DOHH2 (cell line): Measurements from ENCODE around the gene FGFBP1.

Source experiments
- CTCF ChIP-seq: fragments of 200-600 bp; sonication (generic); IDR thresholded peaks from one replicate; pipeline ENCODE4 v1.5.1; 2014; ENCODE audit warnings: antibody characterized with exemption, mild to moderate bottlenecking, low read depth, low read length; ENCODE audit not compliant: poor library complexity, severe bottlenecking
- EZH2phosphoT487 ChIP-seq: fragments of 200-600 bp; sonication (generic); IDR thresholded peaks from 2 replicates; pipeline ENCODE4 v1.6.1; 2017; ENCODE audit warnings: borderline replicate concordance, mild to moderate bottlenecking, antibody characterized with exemption, low read length, moderate library complexity, mixed read lengths

GRCh38 chr4:15891312-15891711, 47.2 kb downstream of the FGFBP1 start:
- TF ChIP-seq CTCF = no peak
- no peak for TF ChIP-seq EZH2phosphoT487
